Activated naive CD4-positive, alpha-beta T cell treated with anti-CD3 and anti-CD28 coated beads for 36 hours (primary cell): Measurements from ENCODE around the gene CLINT1. TPM values are rescaled to one million over a fixed set of nuclear protein-coding genes. Genes with fewer than 3 reads are reported as not detected.

ENCODE experiments used
- CTCF ChIA-PET: fragments of 350-600 bp; sonication (Branson Sonifier 250); formaldehyde crosslinking; loops from one replicate; lab custom pipeline; 2021; ENCODE audit warnings: antibody characterized with exemption; lab: Charles Lee
- DNase-seq: peaks from one replicate; pipeline ENCODE4 v3.0.0-alpha.2; 2020
- H3K27ac Mint-ChIP-seq: one replicate; pipeline ENCODE4 v1.8.0; 2021; ENCODE audit warnings: mild to moderate bottlenecking, mixed read lengths
- H3K27me3 Mint-ChIP-seq: one replicate; pipeline ENCODE4 v1.8.0; 2021; ENCODE audit warnings: low read depth, mixed read lengths
- H3K36me3 Mint-ChIP-seq: one replicate; pipeline ENCODE4 v1.8.0; 2021; ENCODE audit warnings: low read depth, mixed read lengths
- H3K4me1 Mint-ChIP-seq: one replicate; pipeline ENCODE4 v1.8.0; 2021; ENCODE audit warnings: low read depth, mixed read lengths
- H3K4me3 Mint-ChIP-seq: one replicate; pipeline ENCODE4 v1.8.0; 2021; ENCODE audit warnings: mild to moderate bottlenecking, moderate library complexity, mixed read lengths
- H3K9me3 Mint-ChIP-seq: one replicate; pipeline ENCODE4 v1.8.0; 2021; ENCODE audit warnings: mixed read lengths
- intact Hi-C: fragments of 100-400 bp; cut with micrococcal nuclease; formaldehyde crosslinking; loops from one replicate; pipeline ENCODE4 v1.15.1; 2023
- total RNA-seq, 2 experiments: library from RNA; stranded (reverse); gene quantifications; one replicate each; pipeline ENCODE4 v1.2.3, GENCODE V29; 2021

CLINT1 gene
- total RNA-seq, 2 experiments from 2014 or later = 31.0 to 32.7 TPM

GRCh38 chr5:157744051-157745011 lies 114.6 kb downstream of the CLINT1 start:
- CTCF ChIA-PET = interaction anchor here (0.6 to 5.2 kb wide), 32 partner anchors 10 to 609 kb away, joined by 3 to 58 read pairs (median 4); partner anchors contain the start of genes C5orf52 and THG1L
- no peaks in the 10 kb centered on the region for H3K27me3 Mint-ChIP-seq
- peaks cover 39% of the 10 kb centered on the region for H3K4me1 Mint-ChIP-seq
- peak overlapping the region; percentile 71 for H3K27ac Mint-ChIP-seq
- H3K4me3 Mint-ChIP-seq = peak overlapping the region; percentile 92
- DNase-seq = peak; percentile 44
- peaks cover 2% of the 10 kb centered on the region for H3K36me3 Mint-ChIP-seq
- intact Hi-C loops = loop anchor here (5.0 kb wide), 1 partner anchor 402 kb away; no protein-coding TSS in a partner anchor
- H3K9me3 Mint-ChIP-seq = no peaks in the 10 kb centered on the region

GRCh38 chr5:157743163-157744050 lies 115.5 kb downstream of the CLINT1 start, which contains the start of gene LSM11:
Gene LSM11, plus strand, starts transcription at chr5:157743712. Its CDS starts 39 bp downstream, at chr5:157743751.
- Mint-ChIP-seq H3K27me3 (no peaks in the 10 kb centered on the region), H3K4me3 (peak within 1 kb of the TSS; percentile 92), H3K4me1 (peaks cover 32% of the 10 kb centered on the region), H3K9me3 (no peaks in the 10 kb centered on the region), H3K36me3 (peaks cover 5% of the 10 kb centered on the region), H3K27ac (peak within 1 kb of the TSS; percentile 71)
- CTCF ChIA-PET = interaction anchor here (0.6 to 5.2 kb wide), 57 partner anchors 10 to 608 kb away, joined by 3 to 58 read pairs (median 4); partner anchors contain the start of genes C5orf52 and THG1L
- DNase-seq = peak; percentile 89
- intact Hi-C loops = loop anchor here (1.0 to 5.0 kb wide), 9 partner anchors 12 to 415 kb away; partner anchors contain the start of gene THG1L

GRCh38 chr5:157741131-157741530 lies 117.8 kb downstream of the CLINT1 start:
- CTCF ChIA-PET = interaction anchor here (1.1 to 5.2 kb wide), 5 partner anchors 9 to 281 kb away, joined by 3 to 58 read pairs (median 10); partner anchors contain the start of genes C5orf52 and NIPAL4
- DNase-seq = no peak
- Mint-ChIP-seq H3K27me3 (no peaks in the 10 kb centered on the region), H3K27ac (no peak overlapping the region), H3K9me3 (no peaks in the 10 kb centered on the region), H3K36me3 (peaks cover 16% of the 10 kb centered on the region), H3K4me3 (no peak overlapping the region), H3K4me1 (peaks cover 18% of the 10 kb centered on the region)
- intact Hi-C loops = loop anchor here (5.0 kb wide), 1 partner anchor 399 kb away; no protein-coding TSS in a partner anchor

- peak; percentile 55 for DNase-seq
- Mint-ChIP-seq H3K9me3 (no peaks in the 10 kb centered on the region), H3K27ac (no peak overlapping the region), H3K36me3 (peaks cover 19% of the 10 kb centered on the region), H3K4me3 (no peak overlapping the region), H3K4me1 (peaks cover 14% of the 10 kb centered on the region), H3K27me3 (no peaks in the 10 kb centered on the region)
- intact Hi-C loops = loop anchor here (5.0 kb wide), 1 partner anchor 398 kb away; no protein-coding TSS in a partner anchor
- CTCF ChIA-PET = interaction anchor here (0.7 to 5.2 kb wide), 2 partner anchors 71 to 272 kb away, joined by 3 to 58 read pairs; partner anchors contain the start of gene C5orf52
Observed at GRCh38 chr5:157740229-157740610, 118.7 kb downstream of the CLINT1 start.

GRCh38 chr5:157739388-157740228 lies 119.3 kb downstream of the CLINT1 start:
- CTCF ChIA-PET = interaction anchor here (0.7 to 1.3 kb wide), 3 partner anchors 72 to 354 kb away, joined by 3 read pairs; no protein-coding TSS in a partner anchor
- peaks cover 21% of the 10 kb centered on the region for H3K36me3 Mint-ChIP-seq
- no peaks in the 10 kb centered on the region for H3K9me3 Mint-ChIP-seq
- H3K27me3 Mint-ChIP-seq = no peaks in the 10 kb centered on the region
- no peak for DNase-seq
- H3K27ac Mint-ChIP-seq = no peak overlapping the region
- intact Hi-C loops = loop anchor here (5.0 kb wide), 1 partner anchor 397 kb away; no protein-coding TSS in a partner anchor
- no peak overlapping the region for H3K4me3 Mint-ChIP-seq
- peaks cover 9% of the 10 kb centered on the region for H3K4me1 Mint-ChIP-seq

- Mint-ChIP-seq H3K9me3 (no peaks in the 10 kb centered on the region), H3K36me3 (peaks cover 27% of the 10 kb centered on the region)
- DNase-seq = no peak
Observed at GRCh38 chr5:157735991-157736390, 123.0 kb downstream of the CLINT1 start.

More at GRCh38 chr5:157735991-157736390, 123.0 kb downstream of the CLINT1 start:
- no peaks in the 10 kb centered on the region for H3K27me3 Mint-ChIP-seq
- CTCF ChIA-PET = interaction anchor here (0.6 kb wide), 1 partner anchor 66 kb away, joined by 4 read pairs; no protein-coding TSS in a partner anchor
- peaks cover 9% of the 10 kb centered on the region for H3K4me1 Mint-ChIP-seq
- H3K4me3 Mint-ChIP-seq = no peak overlapping the region
- intact Hi-C loops = no loop called here
- no peak overlapping the region for H3K27ac Mint-ChIP-seq

Other genes starting within 250 kb of the CLINT1 start
- under 1 TPM; 0.36 to 0.57 TPM for gene SOX30, start 206.7 kb downstream of the CLINT1 start, total RNA-seq
- gene C5orf52, start 187.6 kb downstream of the CLINT1 start, total RNA-seq = not detected
- 10 to 100 TPM; 28.1 to 30.2 TPM for gene THG1L, start 127.7 kb downstream of the CLINT1 start, total RNA-seq
- gene LSM11, start 115.4 kb downstream of the CLINT1 start, total RNA-seq = 1 to 10 TPM; 8.2 to 8.8 TPM